Gastroesophageal sphincter (tissue), 3 donors: ENCODE results near the gene LBX1.

Experiments used
- CTCF ChIP-seq, 4 experiments: fragments of 200-600 bp in 2 of 4; fragments of 450-650 bp in 2 of 4; sonication (generic) in 1 of 4; IDR thresholded peaks; one replicate each; pipeline ENCODE4 v1.5.1; 2017 to 2019; ENCODE audit warnings: antibody characterized with exemption in 4 of 4, mild to moderate bottlenecking in 2 of 4, moderate library complexity in 2 of 4
- EP300 ChIP-seq: sonication (generic); formaldehyde crosslinking; IDR thresholded peaks from one replicate; pipeline ENCODE4 v1.6.1; 2017; ENCODE audit warnings: antibody characterized with exemption, mild to moderate bottlenecking

- TF ChIP-seq CTCF (IDR thresholded peaks at IDR 0.05) = no peak
- no peak for TF ChIP-seq EP300
Measured at GRCh38 chr10:101231092-101231491, 1.8 kb upstream of the LBX1 start.
